ENCODE measurements around the gene TULP4. TPM values are rescaled to one million over a fixed set of nuclear protein-coding genes. Genes with fewer than 3 reads are reported as not detected.

Gene TULP4
- total RNA-seq, 1 donor from 2014 or later, result 21.9 TPM

DNA sequence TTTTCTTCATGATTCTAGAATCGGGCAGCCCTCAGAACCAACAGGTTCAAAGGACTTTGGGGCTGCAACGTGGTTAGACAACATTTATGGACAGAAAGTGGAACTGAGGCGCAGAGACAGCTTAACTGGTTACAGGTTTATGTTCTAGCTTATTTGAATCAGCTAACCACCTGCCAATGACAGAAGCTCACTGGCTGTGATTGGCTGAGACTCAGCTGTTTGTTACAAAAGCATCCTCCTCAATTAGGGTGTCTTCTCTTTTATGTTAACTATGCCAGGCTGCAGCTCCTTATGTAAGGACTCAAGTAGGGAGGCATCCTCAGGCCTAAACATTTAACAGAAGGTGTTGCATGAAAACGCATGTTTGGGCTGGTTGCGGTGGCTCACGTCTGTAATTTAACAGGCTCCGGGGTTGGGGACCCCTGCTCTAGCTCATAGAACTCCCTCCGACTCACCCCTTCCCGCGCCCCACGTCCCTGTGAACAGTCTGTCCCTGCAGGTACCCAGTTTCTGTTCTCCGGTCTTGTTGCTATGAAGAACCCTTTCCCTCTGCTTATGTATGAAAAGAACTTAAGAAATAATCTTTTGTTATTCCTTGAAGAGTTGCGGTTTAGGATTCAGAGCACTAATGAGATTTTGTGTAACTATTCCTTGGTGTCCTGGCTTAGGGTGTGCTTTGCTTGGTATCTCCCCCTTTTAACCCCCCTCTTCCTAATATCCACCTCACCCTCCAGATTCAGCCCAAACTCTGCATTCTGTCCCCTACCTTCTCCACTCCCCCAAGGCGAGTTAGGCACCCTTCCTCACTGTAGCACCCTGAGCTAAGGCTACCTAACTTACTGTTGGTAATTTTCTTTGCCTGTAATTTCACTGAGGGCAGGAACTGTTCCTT lies 246.4 kb downstream of the TULP4 start:
- H3K4me3 Mint-ChIP-seq, result peak overlapping the region; percentile 74
- peaks cover 19% of the 10 kb centered on the region for H3K4me1 Mint-ChIP-seq (ENCODE audit: low read depth)
- peak overlapping the region; percentile 43 for H3K27ac Mint-ChIP-seq
- no peak for DNase-seq (ENCODE audit: low spot score)
- no peaks in the 10 kb centered on the region for H3K9me3 Mint-ChIP-seq
- H3K36me3 Mint-ChIP-seq (ENCODE audit: low read depth), result peaks cover 4% of the 10 kb centered on the region
- H3K27me3 Mint-ChIP-seq (ENCODE audit: insufficient read depth), result peaks cover 3% of the 10 kb centered on the region
- intact Hi-C loops (cut with micrococcal nuclease), result no loop called here

- H3K9me3 Mint-ChIP-seq, result no peaks in the 10 kb centered on the region
- no peak for DNase-seq (ENCODE audit: low spot score)
- H3K27me3 Mint-ChIP-seq (ENCODE audit: insufficient read depth), result peaks cover 3% of the 10 kb centered on the region
- peaks cover 24% of the 10 kb centered on the region for H3K4me1 Mint-ChIP-seq (ENCODE audit: low read depth)
- intact Hi-C loops (cut with micrococcal nuclease), result no loop called here
- peak overlapping the region; percentile 43 for H3K27ac Mint-ChIP-seq
- H3K4me3 Mint-ChIP-seq, result peak overlapping the region; percentile 74
- peaks cover 6% of the 10 kb centered on the region for H3K36me3 Mint-ChIP-seq (ENCODE audit: low read depth)
These were observed 247.2 kb downstream of the TULP4 start for GRCh38 chr6:158559338-158559894.

DNA sequence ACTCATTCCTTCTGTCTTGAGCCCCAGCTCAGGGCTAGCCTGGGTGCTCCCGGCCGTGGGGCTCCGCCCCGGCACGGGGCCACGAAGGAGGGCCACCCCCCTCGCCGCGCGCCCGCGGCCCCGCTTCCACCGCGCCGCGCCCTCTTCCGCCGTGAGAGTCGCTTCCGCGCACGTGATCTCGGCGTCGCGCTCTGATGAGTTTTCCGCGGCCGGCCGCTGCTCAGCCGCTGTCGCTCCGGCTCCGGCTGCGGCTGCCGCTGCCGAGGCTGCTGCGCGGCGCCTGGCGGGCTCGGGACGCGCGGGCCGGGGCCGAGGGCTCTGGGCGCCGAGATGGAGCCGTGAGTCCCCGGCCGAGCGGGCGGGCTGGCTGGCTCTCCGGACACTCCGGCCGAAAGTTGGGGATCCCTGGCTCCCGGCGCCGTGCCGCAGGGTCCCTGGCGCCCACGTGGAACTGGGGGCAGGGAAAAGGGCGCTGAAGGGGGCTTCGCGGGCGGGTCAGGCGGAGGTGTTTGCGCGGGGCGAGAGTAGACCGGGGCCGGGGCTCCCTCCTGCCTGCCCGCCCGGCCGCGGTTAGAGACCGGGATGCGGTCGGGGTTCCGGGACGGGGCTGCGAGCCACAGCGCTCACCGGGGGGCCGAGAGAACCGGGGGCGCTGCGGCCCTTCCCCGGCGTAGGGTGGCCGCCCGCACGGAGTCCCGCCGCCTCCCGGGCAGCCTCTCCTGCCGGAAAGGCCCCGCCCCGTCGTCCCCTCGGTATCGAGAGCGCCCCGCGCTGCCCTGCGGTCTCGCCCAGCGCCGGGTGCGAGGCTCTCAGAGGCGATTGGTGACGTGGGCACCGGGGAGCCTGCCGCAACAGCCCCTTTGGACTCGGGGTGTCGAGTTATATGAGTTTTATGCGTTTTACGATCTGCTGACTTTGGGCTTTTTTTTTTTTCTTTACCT lies 247.9 kb downstream of the TULP4 start, which contains the start of gene TMEM181:
Gene TMEM181, plus strand, starts transcription at position 197 of the 941 bp plus-strand sequence. Its CDS starts 134 bp downstream, at position 331.
- H3K4me1 Mint-ChIP-seq (ENCODE audit: low read depth), result peaks cover 32% of the 10 kb centered on the region
- H3K27me3 Mint-ChIP-seq (ENCODE audit: insufficient read depth), result peaks cover 3% of the 10 kb centered on the region
- peak; percentile 84 for DNase-seq (ENCODE audit: low spot score)
- intact Hi-C loops (cut with micrococcal nuclease), result loop anchor here (1.0 to 5.0 kb wide), 8 partner anchors 23 to 392 kb away; partner anchors contain the start of genes EZR, GTF2H5 and SERAC1
- H3K9me3 Mint-ChIP-seq, result no peaks in the 10 kb centered on the region
- H3K27ac Mint-ChIP-seq, result peak within 1 kb of the TSS; percentile 95
- peaks cover 8% of the 10 kb centered on the region for H3K36me3 Mint-ChIP-seq (ENCODE audit: low read depth)
- H3K4me3 Mint-ChIP-seq, result peak within 1 kb of the TSS; percentile 97

GRCh38 chr6:158560836-158561320 lies 248.6 kb downstream of the TULP4 start:
- peak overlapping the region; percentile 97 for H3K4me3 Mint-ChIP-seq
- peak overlapping the region; percentile 95 for H3K27ac Mint-ChIP-seq
- DNase-seq (ENCODE audit: low spot score), result no peak
- H3K27me3 Mint-ChIP-seq (ENCODE audit: insufficient read depth), result peaks cover 3% of the 10 kb centered on the region
- intact Hi-C loops (cut with micrococcal nuclease), result loop anchor here (1.0 to 5.0 kb wide), 8 partner anchors 24 to 393 kb away; partner anchors contain the start of genes EZR, GTF2H5 and SERAC1
- H3K4me1 Mint-ChIP-seq (ENCODE audit: low read depth), result peaks cover 36% of the 10 kb centered on the region
- no peaks in the 10 kb centered on the region for H3K9me3 Mint-ChIP-seq
- H3K36me3 Mint-ChIP-seq (ENCODE audit: low read depth), result peaks cover 8% of the 10 kb centered on the region

Other genes with a start within 250 kb of the TULP4 start
- gene SERAC1, start 144.2 kb upstream of the TULP4 start, total RNA-seq, result 8.0 and 8.3 TPM in 2 replicates
- 30.1 and 30.4 TPM in 2 replicates for gene GTF2H5, start 144.1 kb upstream of the TULP4 start, total RNA-seq
- gene TMEM181, start 247.6 kb downstream of the TULP4 start, total RNA-seq, result 17.0 and 17.7 TPM in 2 replicates

All from activated T-helper 1 cell treated with anti-CD3 and anti-CD28 coated beads, Interleukin-12 subunit alpha, Interleukin-12 subunit beta, Interleukin-2, Interleukin-4 antibody, amounts not matched to agents 30 ng/mL and 10 ng/mL and 1 ng/mL, durations not matched to agents 14 hours and 24 hours and 36 hours (primary cell).